Tibial nerve (tissue), 4 donors: Measurements from ENCODE around the gene RTKN. TPM values are rescaled to one million over a fixed set of nuclear protein-coding genes. Genes with fewer than 3 reads are reported as not detected.
A peak's percentile ranks its signal among the peaks of the same experiment; 100 is the strongest.
"Not testable (repeated sequence)": the region's sequence is repeated elsewhere in the genome, so short reads cannot be mapped to it uniquely, and the experiment has no call there.

Experiments used
- DNase-seq, 2 donors: peaks; one replicate each; pipeline ENCODE4 v3.0.0-alpha.2; 2019; ENCODE audit warnings: low spot score in 2 of 2
- H3K27ac ChIP-seq, 4 donors: fragments of 200-600 bp; sonication (generic) in 3 of 4; one replicate each; pipeline ENCODE4 v1.5.1; 2017 to 2019; ENCODE audit warnings: mild to moderate bottlenecking in 1 of 4
- H3K27me3 ChIP-seq, 2 donors: fragments of 200-600 bp; sonication (generic) in 1 of 2; one replicate each; pipeline versions ENCODE4 v1.5.1 to v1.6.0; 2017 to 2019
- H3K36me3 ChIP-seq, 3 donors: fragments of 200-600 bp; sonication (generic); one replicate each; pipeline ENCODE4 v1.5.1; 2018 to 2019
- H3K4me1 ChIP-seq, 4 donors: fragments of 200-600 bp; sonication (generic) in 3 of 4; one replicate each; pipeline ENCODE4 v1.5.1; 2017 to 2019
- H3K4me3 ChIP-seq, 4 donors: fragments of 200-600 bp; sonication (generic) in 3 of 4; one replicate each; pipeline ENCODE4 v1.5.1; 2017 to 2019; ENCODE audit warnings: mild to moderate bottlenecking in 1 of 4, moderate library complexity in 1 of 4
- H3K9me3 ChIP-seq, 4 donors: fragments of 200-600 bp; sonication (generic) in 3 of 4; one replicate each; pipeline ENCODE4 v1.5.1; 2017 to 2019
- EP300 ChIP-seq, 2 donors: sonication (generic); formaldehyde crosslinking; IDR thresholded peaks; one replicate each; pipeline ENCODE4 v1.6.1; 2017; ENCODE audit warnings: antibody characterized with exemption in 2 of 2, mild to moderate bottlenecking in 1 of 2
- POLR2A ChIP-seq, 2 donors: fragments of 450-650 bp; IDR thresholded peaks; one replicate each; pipeline ENCODE4 v1.6.1; 2017; ENCODE audit warnings: antibody characterized with exemption in 2 of 2, mild to moderate bottlenecking in 2 of 2, moderate library complexity in 2 of 2
- WGBS, 2 donors: methylation state at CpG; one replicate each; pipeline ENCODE4 v1.1.5; 2018; 5-methylcytosine and 5-hydroxymethylcytosine counted together
- total RNA-seq, 4 donors: library from RNA; depleted of rRNA; stranded (reverse); fragments of >200 nt; gene quantifications; one replicate each; pipeline ENCODE4 v1.1.0, GENCODE V29; 2016
- TF ChIP-seq, protein P1 (sequence below), 5 experiments: fragments of 200-600 bp in 3 of 5; fragments of 450-650 bp in 2 of 5; sonication (generic) in 3 of 5; IDR thresholded peaks; one replicate each; pipeline ENCODE4 v1.5.1; 2016 to 2019; ENCODE audit warnings: antibody characterized with exemption in 5 of 5, mild to moderate bottlenecking in 3 of 5, moderate library complexity in 2 of 5

Gene RTKN, protein sequence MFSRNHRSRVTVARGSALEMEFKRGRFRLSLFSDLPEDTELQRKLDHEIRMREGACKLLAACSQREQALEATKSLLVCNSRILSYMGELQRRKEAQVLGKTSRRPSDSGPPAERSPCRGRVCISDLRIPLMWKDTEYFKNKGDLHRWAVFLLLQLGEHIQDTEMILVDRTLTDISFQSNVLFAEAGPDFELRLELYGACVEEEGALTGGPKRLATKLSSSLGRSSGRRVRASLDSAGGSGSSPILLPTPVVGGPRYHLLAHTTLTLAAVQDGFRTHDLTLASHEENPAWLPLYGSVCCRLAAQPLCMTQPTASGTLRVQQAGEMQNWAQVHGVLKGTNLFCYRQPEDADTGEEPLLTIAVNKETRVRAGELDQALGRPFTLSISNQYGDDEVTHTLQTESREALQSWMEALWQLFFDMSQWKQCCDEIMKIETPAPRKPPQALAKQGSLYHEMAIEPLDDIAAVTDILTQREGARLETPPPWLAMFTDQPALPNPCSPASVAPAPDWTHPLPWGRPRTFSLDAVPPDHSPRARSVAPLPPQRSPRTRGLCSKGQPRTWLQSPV
- 10 to 100 TPM; 83.4 to 93.1 (median 87.1) TPM for total RNA-seq

- peak within 1 kb of the TSS; percentile 83 to 94 (median 86) for H3K27ac ChIP-seq
- 41 to 52% methylated on average over 36 to 73 of the region's 75 CpGs for WGBS, 2 donors
- no peaks in the 10 kb centered on the region for H3K27me3 ChIP-seq
- peak within 1 kb of the TSS; percentile 45 to 66 (median 56) for H3K4me3 ChIP-seq
- no peaks in the 10 kb centered on the region for H3K9me3 ChIP-seq
- TF ChIP-seq EP300 (IDR thresholded peaks at IDR 0.05) (no peak), POLR2A (IDR thresholded peaks at IDR 0.05) (no peak)
- TF ChIP-seq, protein P1, sequence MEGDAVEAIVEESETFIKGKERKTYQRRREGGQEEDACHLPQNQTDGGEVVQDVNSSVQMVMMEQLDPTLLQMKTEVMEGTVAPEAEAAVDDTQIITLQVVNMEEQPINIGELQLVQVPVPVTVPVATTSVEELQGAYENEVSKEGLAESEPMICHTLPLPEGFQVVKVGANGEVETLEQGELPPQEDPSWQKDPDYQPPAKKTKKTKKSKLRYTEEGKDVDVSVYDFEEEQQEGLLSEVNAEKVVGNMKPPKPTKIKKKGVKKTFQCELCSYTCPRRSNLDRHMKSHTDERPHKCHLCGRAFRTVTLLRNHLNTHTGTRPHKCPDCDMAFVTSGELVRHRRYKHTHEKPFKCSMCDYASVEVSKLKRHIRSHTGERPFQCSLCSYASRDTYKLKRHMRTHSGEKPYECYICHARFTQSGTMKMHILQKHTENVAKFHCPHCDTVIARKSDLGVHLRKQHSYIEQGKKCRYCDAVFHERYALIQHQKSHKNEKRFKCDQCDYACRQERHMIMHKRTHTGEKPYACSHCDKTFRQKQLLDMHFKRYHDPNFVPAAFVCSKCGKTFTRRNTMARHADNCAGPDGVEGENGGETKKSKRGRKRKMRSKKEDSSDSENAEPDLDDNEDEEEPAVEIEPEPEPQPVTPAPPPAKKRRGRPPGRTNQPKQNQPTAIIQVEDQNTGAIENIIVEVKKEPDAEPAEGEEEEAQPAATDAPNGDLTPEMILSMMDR (IDR thresholded peaks at IDR 0.05), result no peak
- DNase-seq, result peak in 1 of 2 donors; percentile 29
- H3K36me3 ChIP-seq, result no peaks in the 10 kb centered on the region
- peaks cover 0 to 70% (median 11%) of the 10 kb centered on the region in 4 donors for H3K4me1 ChIP-seq
These were observed at the start of gene RTKN for GRCh38 chr2:74441690-74442482. TSS of gene RTKN (minus strand) at chr2:74441937. CDS start at chr2:74441816, 121 bp downstream.

- Histone ChIP-seq H3K9me3 (no peaks in the 10 kb centered on the region), H3K27me3 (no peaks in the 10 kb centered on the region), H3K4me1 (no peaks in the 10 kb centered on the region), H3K36me3 (peaks cover 0 to 94% (median 21%) of the 10 kb centered on the region in 3 donors), H3K27ac (no peak overlapping the region), H3K4me3 (no peak overlapping the region)
- DNase-seq, result no peak
- 90 to 94% methylated on average over 8 to 9 of the region's 9 CpGs for WGBS, 2 donors
- TF ChIP-seq, protein P1 (IDR thresholded peaks at IDR 0.05), result no peak
- TF ChIP-seq EP300 (IDR thresholded peaks at IDR 0.05) (no peak), POLR2A (IDR thresholded peaks at IDR 0.05) (no peak)
These were observed 48.2 kb upstream of the RTKN start for GRCh38 chr2:74489906-74490305.

DNA sequence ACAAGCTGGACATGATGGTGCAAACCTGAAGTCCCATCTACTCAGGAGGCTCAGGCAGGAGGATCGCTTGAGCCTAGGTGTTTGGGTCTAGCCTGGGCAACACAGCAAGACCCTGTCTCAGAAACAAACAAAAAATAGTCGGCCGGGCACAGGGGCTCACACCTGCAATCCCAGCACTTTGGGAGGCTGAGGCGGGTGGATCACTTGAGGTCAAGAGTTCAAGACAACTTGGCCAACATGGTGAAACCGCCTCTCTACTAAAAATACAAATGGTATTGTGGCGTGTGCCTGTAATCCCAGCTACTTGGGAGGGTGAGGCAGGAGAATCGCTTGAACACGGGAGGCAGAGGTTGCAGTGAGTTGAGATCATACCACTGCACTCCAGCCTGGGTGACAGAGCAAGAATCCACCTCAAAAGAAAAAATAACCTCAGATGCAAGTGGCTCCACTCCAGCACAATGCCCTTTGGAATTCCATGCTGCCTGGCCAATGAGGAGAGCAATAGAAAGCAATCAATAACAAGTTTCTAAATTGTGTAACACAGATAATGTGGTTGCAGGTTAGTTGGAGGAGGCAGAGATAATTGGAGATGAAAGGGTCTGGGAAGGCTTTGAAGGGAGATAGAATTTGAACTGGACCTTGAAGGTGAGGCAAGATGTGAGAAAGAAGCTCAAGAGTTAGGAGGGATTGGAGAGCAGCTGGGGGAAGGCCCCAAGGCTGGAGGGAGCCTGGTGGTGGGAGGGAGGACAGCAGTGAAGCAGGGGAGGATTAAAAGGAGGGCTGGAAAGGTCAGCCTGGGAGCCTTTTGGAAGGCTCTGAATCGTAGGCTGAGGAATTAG lies 47.1 kb upstream of the RTKN start:
- peaks cover 0 to 86% (median 21%) of the 10 kb centered on the region in 3 donors for H3K36me3 ChIP-seq
- WGBS, 2 donors, result 78 to 84% methylated on average over 9 of the region's 9 CpGs

DNA sequence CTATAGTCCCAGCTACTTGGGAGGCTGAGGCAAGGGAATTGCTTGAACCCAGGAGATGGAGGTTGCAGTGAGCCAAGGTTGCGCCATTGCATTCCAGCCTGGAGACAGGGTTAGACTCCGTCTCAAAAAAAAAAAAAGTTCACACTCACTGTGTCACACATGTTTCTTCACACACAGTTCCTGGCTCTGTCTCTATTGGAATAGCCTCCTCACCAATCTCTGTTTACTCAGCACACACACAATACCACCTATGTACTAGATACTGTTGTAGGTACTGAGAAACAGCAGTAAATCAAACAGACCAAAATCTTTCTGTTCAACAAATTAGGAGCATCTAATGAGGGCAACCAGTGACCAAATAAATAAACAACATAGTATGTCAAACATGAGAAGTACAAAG lies 44.4 kb upstream of the RTKN start:
- no peak overlapping the region for H3K27ac ChIP-seq
- H3K27me3 ChIP-seq, result no peaks in the 10 kb centered on the region
- no peaks in the 10 kb centered on the region for H3K9me3 ChIP-seq
- peaks cover 0 to 61% (median 0%) of the 10 kb centered on the region in 3 donors for H3K36me3 ChIP-seq
- no peak for DNase-seq
- no peak for TF ChIP-seq EP300 (IDR thresholded peaks at IDR 0.05)
- TF ChIP-seq, protein P1 (IDR thresholded peaks at IDR 0.05), result no peak
- TF ChIP-seq POLR2A (IDR thresholded peaks at IDR 0.05), result no peak
- 93 to 95% methylated on average over 2 of the region's 2 CpGs for WGBS, 2 donors
- peaks cover 0 to 25% (median 19%) of the 10 kb centered on the region in 4 donors for H3K4me1 ChIP-seq
- no peak overlapping the region for H3K4me3 ChIP-seq

More for the DNA sequence above, 47.1 kb upstream of the RTKN start:
- Histone ChIP-seq H3K4me3 (no peak overlapping the region), H3K4me1 (peaks cover 0 to 8% (median 3%) of the 10 kb centered on the region in 4 donors), H3K27me3 (no peaks in the 10 kb centered on the region), H3K9me3 (no peaks in the 10 kb centered on the region), H3K27ac (no peak overlapping the region)
- no peak for DNase-seq
- TF ChIP-seq POLR2A (IDR thresholded peaks at IDR 0.05) (no peak), EP300 (IDR thresholded peaks at IDR 0.05) (no peak)
- TF ChIP-seq, protein P1 (IDR thresholded peaks at IDR 0.05), result no peak

DNA sequence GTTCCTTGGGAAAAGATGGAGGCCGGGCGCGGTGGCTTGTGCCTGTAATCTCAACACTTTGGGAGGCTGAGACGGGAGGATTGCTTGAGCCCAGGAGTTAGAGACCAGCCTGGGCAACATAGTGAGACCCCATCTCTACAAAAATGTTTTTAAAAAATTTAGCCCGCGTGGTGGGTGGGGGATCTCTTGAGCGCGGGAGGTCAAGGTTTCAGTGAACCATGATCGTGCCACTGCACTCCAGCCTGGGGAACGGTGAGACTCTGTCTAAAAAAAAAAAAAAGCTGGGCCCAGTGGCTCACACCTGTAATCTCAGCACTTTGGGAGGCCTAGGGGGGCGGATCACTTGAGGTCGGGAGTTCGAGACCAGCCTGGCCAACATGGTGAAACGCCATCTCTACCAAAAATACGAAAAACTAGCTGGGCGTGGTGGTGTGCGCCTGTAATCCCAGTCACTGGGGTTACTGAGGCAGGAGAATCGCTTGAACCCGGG lies 42.0 kb upstream of the RTKN start:
- Histone ChIP-seq H3K4me3 (peak overlapping the region; percentile 72 to 91 (median 86)), H3K4me1 (peaks cover 0 to 36% (median 25%) of the 10 kb centered on the region in 4 donors), H3K36me3 (peaks cover 0 to 59% (median 2%) of the 10 kb centered on the region in 3 donors), H3K27ac (peak overlapping the region; percentile 87 to 90 (median 89))
- not testable (repeated sequence) for DNase-seq, H3K9me3 ChIP-seq, H3K27me3 ChIP-seq
- WGBS, 2 donors, result 82 to 84% methylated on average over 19 of the region's 19 CpGs
